HG02610 (cell line): ENCODE measurements around the gene MED15.

Experiments used
- ATAC-seq: cut with Tn5 transposase; IDR thresholded peaks from one replicate; pipeline ENCODE4 v1.9.1; 2021; ENCODE audit warnings: mild to moderate bottlenecking, moderate library complexity; ENCODE audit not compliant: unreplicated experiment

MED15 gene

GRCh38 chr22:20550057-20550817, 42.8 kb downstream of the MED15 start:
- ATAC-seq = no peak

GRCh38 chr22:20550851-20551744, 43.7 kb downstream of the MED15 start:
- ATAC-seq = no peak

- no peak for ATAC-seq
Measured at GRCh38 chr22:20551805-20552442, 44.5 kb downstream of the MED15 start.

GRCh38 chr22:20552443-20553401, 45.3 kb downstream of the MED15 start:
- ATAC-seq = no peak

- no peak for ATAC-seq
Measured at GRCh38 chr22:20553947-20554741, 46.7 kb downstream of the MED15 start.

- ATAC-seq = no peak
Measured at GRCh38 chr22:20554824-20555223, 47.4 kb downstream of the MED15 start.

GRCh38 chr22:20558534-20558933, 51.1 kb downstream of the MED15 start:
- ATAC-seq = no peak

GRCh38 chr22:20559174-20559760, 51.9 kb downstream of the MED15 start:
- no peak for ATAC-seq

- ATAC-seq = no peak
Measured at GRCh38 chr22:20560716-20561115, 53.3 kb downstream of the MED15 start.

- no peak for ATAC-seq
Measured at GRCh38 chr22:20561882-20562281, 54.5 kb downstream of the MED15 start.

GRCh38 chr22:20562607-20563465, 55.4 kb downstream of the MED15 start:
- no peak for ATAC-seq

GRCh38 chr22:20563466-20563906, 56.1 kb downstream of the MED15 start:
- no peak for ATAC-seq

- ATAC-seq = no peak
Measured at GRCh38 chr22:20563941-20564371, 56.5 kb downstream of the MED15 start.

- no peak for ATAC-seq
Measured at GRCh38 chr22:20565079-20565734, 57.8 kb downstream of the MED15 start.

GRCh38 chr22:20565761-20566160, 58.4 kb downstream of the MED15 start:
- no peak for ATAC-seq

GRCh38 chr22:20566420-20567260, 59.2 kb downstream of the MED15 start:
- ATAC-seq = no peak

- no peak for ATAC-seq
Measured at GRCh38 chr22:20567371-20567847, 60.0 kb downstream of the MED15 start.
